Measurements from ENCODE around the gene ATP5PF. TPM values are rescaled to one million over a fixed set of nuclear protein-coding genes. Genes with fewer than 3 reads are reported as not detected.
"Not testable (repeated sequence)": the region's sequence is repeated elsewhere in the genome, so short reads cannot be mapped to it uniquely, and the experiment has no call there.

ATP5PF gene
- polyA plus RNA-seq, 3 donors, result 200 to 260 (median 210) TPM

GRCh38 chr21:25752416-25752815 is 17.7 kb upstream of the ATP5PF start:
- DNase-seq, result no peak

- DNase-seq, result no peak
These were observed 15.4 kb upstream of the ATP5PF start for GRCh38 chr21:25750085-25750484.

DNA sequence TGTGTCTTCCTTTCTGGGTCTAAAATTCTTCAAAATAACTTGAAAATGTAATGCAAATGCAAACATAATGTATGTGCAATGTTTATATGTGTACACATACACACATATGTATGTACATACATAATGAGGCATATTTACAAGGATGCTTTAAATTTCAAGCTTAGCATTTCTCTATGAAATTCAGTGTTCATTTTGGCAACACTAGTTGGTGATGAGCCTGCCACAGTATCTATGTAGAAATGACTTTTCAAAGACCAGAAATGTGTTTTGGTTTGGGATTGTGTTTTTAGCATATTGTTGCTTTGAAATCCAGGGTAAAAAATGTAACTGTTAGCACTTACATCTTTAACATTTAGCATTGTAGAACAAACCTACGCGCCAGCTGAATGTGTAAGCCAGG is 10.2 kb upstream of the ATP5PF start:
- DNase-seq, result no peak

GRCh38 chr21:25742900-25743299 is 8.2 kb upstream of the ATP5PF start:
- DNase-seq, result no peak

- no peak for DNase-seq
These were observed 2.7 kb upstream of the ATP5PF start for GRCh38 chr21:25737421-25737820.

GRCh38 chr21:25735646-25736597 is 1.2 kb upstream of the ATP5PF start:
- peak; percentile 92 for DNase-seq

GRCh38 chr21:25734654-25734903 is 125 bp downstream of the ATP5PF start:
- no peak for DNase-seq

DNA sequence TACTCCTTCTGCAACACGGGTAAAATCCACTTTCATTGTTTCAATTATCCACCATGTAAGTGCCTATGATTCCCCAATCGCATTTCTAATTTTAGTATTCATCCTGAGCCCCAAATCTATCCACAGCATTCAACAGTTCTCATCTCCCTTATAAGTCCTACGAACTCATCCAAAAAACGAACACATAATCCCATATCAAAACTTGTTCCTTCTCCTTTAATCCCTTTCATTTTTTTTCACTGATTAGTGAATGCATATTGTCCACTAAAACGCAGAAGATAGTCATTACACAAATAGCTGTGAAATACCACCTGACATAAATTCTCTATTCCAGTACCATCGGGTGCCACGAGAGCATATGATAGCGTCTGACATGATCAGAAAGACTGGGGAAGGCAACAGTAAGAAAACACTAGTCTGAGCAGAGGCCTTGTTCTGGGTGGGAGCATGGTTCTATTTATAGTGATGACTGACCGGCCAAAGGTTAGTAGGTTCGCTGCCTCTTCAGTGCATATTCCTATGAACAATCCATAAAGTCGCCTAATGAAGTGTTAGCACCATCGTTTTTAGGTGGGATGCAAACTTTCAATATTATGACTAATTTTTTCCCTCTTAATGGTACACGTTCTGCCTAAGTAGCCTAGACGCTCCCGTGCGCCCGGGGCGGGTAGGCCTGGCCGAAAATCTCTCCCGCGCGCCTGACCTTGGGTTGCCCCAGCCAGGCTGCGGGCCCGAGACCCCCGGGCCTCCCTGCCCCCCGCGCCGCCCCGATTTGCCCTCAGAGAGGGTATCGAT is 648 bp downstream of the ATP5PF start:
- DNase-seq, result peak; percentile 24

- no peak for DNase-seq
These were observed 2.5 kb downstream of the ATP5PF start for GRCh38 chr21:25732091-25732760.

DNA sequence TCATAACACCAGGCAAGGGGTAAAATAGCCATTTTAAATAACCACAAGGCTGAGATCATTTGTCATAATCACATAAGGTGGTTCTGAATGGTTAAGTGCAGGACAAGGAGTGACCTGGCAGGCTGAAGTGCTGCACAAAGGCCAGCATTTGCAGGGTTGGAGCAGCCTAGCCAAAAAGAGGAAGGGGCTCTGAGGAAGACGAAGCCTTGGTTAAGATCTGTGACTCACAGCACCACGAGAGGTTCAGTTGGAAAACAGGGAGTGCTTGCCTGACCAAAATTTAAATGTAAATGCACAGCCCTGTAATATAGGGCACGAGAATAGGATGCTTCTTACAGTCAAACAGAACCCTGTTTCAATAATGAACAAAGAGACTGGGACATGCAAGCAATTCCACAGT is 12.1 kb downstream of the ATP5PF start:
- no peak for DNase-seq

- no peak for DNase-seq
These were observed 12.7 kb downstream of the ATP5PF start for GRCh38 chr21:25721987-25722386.

GRCh38 chr21:25717491-25718147 is 17.1 kb downstream of the ATP5PF start:
- no peak for DNase-seq

DNA sequence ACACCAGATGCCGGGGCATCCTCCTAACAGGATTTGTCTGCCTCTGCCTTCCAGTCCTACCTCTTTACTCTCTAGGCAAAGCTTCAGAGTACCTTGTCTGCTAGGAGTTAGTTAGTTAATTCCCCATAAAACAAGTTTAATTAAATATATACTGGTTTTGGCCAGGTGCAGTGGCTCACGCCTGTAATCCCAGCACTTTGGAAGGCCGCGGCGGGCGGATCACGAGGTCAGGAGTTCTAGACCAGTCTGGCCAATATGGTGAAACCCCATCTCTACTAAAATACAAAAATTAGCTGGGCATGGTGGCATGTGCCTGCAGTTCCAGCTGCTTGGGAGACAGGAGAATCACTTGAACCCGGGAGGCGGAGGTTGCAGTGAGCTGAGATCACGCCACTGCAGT is 20.6 kb downstream of the ATP5PF start:
- DNase-seq, result not testable (repeated sequence)

- no peak for DNase-seq
These were observed 24.2 kb downstream of the ATP5PF start for GRCh38 chr21:25710550-25710949.

DNA sequence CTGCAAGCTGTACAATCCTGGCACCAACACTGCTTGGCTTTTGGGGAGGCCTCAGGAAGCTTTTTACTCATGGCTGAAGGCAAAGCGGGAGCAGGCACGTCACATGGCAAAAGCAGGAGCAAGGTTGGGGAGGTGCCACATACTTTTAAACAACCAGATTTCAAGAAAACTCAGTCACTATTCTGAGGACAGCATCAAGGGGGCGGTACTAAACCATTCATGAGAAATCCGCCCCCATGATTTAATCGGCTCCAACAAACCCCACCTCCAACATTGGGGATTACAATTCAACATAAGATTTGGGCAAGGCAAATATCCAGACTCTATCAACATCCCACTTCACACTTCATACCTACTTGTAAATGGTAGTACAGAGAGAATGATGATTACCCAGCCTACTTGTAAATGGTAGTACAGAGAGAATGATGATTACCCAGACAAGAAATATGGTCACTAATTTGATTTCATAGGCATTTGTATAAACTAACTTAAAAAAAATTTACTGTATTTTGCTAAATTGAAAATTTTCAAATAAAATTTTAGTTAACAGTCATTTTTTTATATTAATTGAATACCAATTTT is 24.9 kb downstream of the ATP5PF start:
- DNase-seq, result no peak

DNA sequence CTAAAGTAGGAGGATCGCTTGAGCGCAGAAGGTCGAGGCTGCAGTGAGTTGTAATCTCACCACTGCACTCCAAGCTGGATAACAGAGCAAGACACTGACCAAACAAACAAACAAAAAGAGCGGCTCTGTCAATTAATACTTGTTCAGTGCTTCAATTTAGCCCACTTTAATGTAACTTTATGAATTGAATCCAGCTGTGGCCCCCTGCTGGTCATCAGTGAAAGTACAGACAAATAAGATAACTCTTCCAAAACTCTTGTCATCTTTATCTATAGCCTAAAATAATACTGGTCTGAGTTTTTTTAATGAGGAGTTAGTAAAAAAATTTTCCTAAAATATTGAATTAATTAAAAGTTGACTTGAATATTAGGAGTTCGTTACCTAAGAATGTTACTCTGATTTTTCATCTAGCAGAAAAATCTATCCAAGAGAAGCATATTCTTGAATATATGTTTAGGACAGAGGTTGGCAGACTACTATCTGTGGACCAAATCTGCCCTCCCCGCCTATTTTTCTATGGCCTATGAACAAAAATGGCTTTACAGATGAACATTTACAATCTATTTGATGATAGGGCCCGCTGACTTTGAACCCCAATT is 26.1 kb downstream of the ATP5PF start:
- peak; percentile 15 for DNase-seq

GRCh38 chr21:25701529-25701928 is 33.2 kb downstream of the ATP5PF start:
- DNase-seq, result no peak

GRCh38 chr21:25700741-25701140 is 34.0 kb downstream of the ATP5PF start:
- no peak for DNase-seq

GRCh38 chr21:25695461-25695860 is 39.2 kb downstream of the ATP5PF start:
- not testable (repeated sequence) for DNase-seq

GRCh38 chr21:25691976-25692375 is 42.7 kb downstream of the ATP5PF start:
- DNase-seq, result no peak

- DNase-seq, result no peak
These were observed 45.5 kb downstream of the ATP5PF start for GRCh38 chr21:25689226-25689625.
